Suprapubic skin (tissue), 4 donors: ENCODE data around the gene SCT.

Experiments used
- CTCF ChIP-seq, 2 donors: fragments of 200-600 bp in 1 of 2; fragments of 450-650 bp in 1 of 2; sonication (generic) in 1 of 2; IDR thresholded peaks; one replicate each; pipeline ENCODE4 v1.5.1; 2016 to 2019; ENCODE audit warnings: antibody characterized with exemption in 2 of 2, mild to moderate bottlenecking in 1 of 2, moderate library complexity in 1 of 2
- POLR2A ChIP-seq, 2 donors: fragments of 450-650 bp; IDR thresholded peaks; one replicate each; pipeline ENCODE4 v1.6.1; 2017; ENCODE audit warnings: antibody characterized with exemption in 2 of 2, mild to moderate bottlenecking in 2 of 2, moderate library complexity in 2 of 2
- POLR2AphosphoS5 ChIP-seq, 3 donors: sonication (generic); formaldehyde crosslinking; IDR thresholded peaks; one replicate each; pipeline ENCODE4 v1.6.1; 2017; ENCODE audit warnings: antibody characterized with exemption in 3 of 3

DNA sequence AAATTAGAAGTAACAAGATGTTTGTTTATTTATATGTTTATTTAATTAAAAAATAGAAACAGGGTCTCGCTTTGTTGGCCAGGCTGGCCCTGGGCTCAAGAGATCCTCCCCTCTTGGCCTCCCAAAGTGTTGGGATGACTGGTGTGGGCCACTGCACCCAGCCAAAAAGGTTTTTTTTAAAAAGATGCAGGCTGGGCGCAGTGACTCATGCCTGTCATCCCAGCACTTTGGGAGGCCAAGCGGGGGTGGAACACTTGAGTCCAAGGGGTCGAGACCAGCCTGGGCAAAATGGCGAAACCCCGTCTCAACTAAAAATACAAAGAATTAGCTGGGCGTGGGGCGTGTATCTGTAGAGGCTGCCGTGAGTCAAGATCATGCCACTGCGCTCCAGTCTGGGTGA lies 23.5 kb upstream of the SCT start:
- TF ChIP-seq CTCF (IDR thresholded peaks at IDR 0.05) (no peak), POLR2AphosphoS5 (IDR thresholded peaks at IDR 0.05) (no peak), POLR2A (IDR thresholded peaks at IDR 0.05) (no peak)
